Endothelial cell (in vitro differentiated cells): Measurements from ENCODE around the gene NLGN2. TPM values are rescaled to one million over a fixed set of nuclear protein-coding genes. Genes with fewer than 3 reads are reported as not detected.
A peak's percentile ranks its signal among the peaks of the same experiment; 100 is the strongest.
"Not testable (repeated sequence)": the region's sequence is repeated elsewhere in the genome, so short reads cannot be mapped to it uniquely, and the experiment has no call there.

Source experiments
- DNase-seq: peaks from one replicate; pipeline ENCODE4 v3.0.0; 2021; ENCODE audit warnings: low spot score
- H3K27ac Mint-ChIP-seq: one replicate; pipeline ENCODE4 v1.8.0; 2021; ENCODE audit warnings: mixed read lengths, inconsistent platforms; ENCODE audit not compliant: unreplicated experiment
- H3K27me3 Mint-ChIP-seq: one replicate; pipeline ENCODE4 v1.8.0; 2021; ENCODE audit warnings: mild to moderate bottlenecking, moderate library complexity, mixed read lengths, inconsistent platforms; ENCODE audit not compliant: unreplicated experiment
- H3K36me3 Mint-ChIP-seq: one replicate; pipeline ENCODE4 v1.8.0; 2021; ENCODE audit warnings: mild to moderate bottlenecking, low read depth, mixed read lengths, inconsistent platforms; ENCODE audit not compliant: unreplicated experiment
- H3K4me1 Mint-ChIP-seq: one replicate; pipeline ENCODE4 v1.8.0; 2021; ENCODE audit warnings: mild to moderate bottlenecking, mixed read lengths, inconsistent platforms; ENCODE audit not compliant: unreplicated experiment
- H3K4me3 Mint-ChIP-seq: one replicate; pipeline ENCODE4 v1.8.0; 2021; ENCODE audit warnings: mild to moderate bottlenecking, mixed read lengths, inconsistent platforms; ENCODE audit not compliant: unreplicated experiment
- H3K9me3 Mint-ChIP-seq: one replicate; pipeline ENCODE4 v1.8.0; 2021; ENCODE audit warnings: mixed read lengths, inconsistent platforms; ENCODE audit not compliant: unreplicated experiment
- total RNA-seq: library from RNA; stranded (reverse); fragmentation: NEBNext Ultra II Directional; extraction: Animal tissue kit (Norgen Biotek cat#: 25700); gene quantifications from one replicate; pipeline ENCODE4 v1.2.1, GENCODE V29; 2021; ENCODE audit not compliant: unreplicated experiment
- TF ChIP-seq, protein P1 (sequence below): fragments of 200-600 bp; sonication (generic); IDR thresholded peaks from one replicate; pipeline ENCODE4 v1.5.0; 2021; ENCODE audit warnings: antibody characterized with exemption; ENCODE audit not compliant: unreplicated experiment

Gene NLGN2
- total RNA-seq, 1 donor from 2014 or later, result 54.8 TPM

DNA sequence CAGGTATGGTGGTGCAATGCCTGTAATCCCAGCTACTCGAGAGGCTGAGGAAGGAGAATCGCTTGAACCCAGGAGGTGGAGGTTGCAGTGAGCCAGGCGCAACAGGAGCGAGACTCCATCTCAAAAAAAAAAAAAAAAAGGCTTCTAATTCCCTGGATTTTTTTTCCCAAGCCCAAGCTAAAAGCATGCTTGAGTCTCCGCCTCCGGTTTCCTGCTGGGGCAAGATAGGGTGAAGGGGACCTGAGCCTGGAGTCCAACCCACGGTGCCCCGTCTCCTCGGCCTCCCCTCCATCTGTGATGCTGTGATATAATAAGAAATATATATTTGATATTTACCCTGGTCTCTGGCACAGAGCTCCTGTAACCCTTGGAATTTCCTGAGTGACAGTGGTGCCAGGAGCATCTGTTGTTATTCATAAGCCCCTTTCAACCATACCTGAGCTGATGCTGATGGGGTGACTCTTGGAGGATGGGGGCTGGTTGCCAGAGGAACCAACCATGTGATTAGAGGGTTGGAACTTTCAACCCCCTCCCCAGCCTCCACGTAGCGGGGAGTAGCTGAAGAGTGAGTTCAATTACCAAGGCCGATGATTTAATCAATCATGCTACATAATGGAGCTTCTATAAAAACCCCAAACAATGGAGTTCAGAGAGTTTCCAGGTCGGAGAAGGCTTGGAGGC lies 39.6 kb upstream of the NLGN2 start:
- Mint-ChIP-seq H3K4me3 (no peak overlapping the region), H3K9me3 (no peaks in the 10 kb centered on the region), H3K27ac (peak overlapping the region; percentile 48), H3K27me3 (peaks cover 2% of the 10 kb centered on the region), H3K36me3 (no peaks in the 10 kb centered on the region), H3K4me1 (no peaks in the 10 kb centered on the region)
- DNase-seq, result no peak
- TF ChIP-seq, protein P1, sequence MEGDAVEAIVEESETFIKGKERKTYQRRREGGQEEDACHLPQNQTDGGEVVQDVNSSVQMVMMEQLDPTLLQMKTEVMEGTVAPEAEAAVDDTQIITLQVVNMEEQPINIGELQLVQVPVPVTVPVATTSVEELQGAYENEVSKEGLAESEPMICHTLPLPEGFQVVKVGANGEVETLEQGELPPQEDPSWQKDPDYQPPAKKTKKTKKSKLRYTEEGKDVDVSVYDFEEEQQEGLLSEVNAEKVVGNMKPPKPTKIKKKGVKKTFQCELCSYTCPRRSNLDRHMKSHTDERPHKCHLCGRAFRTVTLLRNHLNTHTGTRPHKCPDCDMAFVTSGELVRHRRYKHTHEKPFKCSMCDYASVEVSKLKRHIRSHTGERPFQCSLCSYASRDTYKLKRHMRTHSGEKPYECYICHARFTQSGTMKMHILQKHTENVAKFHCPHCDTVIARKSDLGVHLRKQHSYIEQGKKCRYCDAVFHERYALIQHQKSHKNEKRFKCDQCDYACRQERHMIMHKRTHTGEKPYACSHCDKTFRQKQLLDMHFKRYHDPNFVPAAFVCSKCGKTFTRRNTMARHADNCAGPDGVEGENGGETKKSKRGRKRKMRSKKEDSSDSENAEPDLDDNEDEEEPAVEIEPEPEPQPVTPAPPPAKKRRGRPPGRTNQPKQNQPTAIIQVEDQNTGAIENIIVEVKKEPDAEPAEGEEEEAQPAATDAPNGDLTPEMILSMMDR, result no peak

DNA sequence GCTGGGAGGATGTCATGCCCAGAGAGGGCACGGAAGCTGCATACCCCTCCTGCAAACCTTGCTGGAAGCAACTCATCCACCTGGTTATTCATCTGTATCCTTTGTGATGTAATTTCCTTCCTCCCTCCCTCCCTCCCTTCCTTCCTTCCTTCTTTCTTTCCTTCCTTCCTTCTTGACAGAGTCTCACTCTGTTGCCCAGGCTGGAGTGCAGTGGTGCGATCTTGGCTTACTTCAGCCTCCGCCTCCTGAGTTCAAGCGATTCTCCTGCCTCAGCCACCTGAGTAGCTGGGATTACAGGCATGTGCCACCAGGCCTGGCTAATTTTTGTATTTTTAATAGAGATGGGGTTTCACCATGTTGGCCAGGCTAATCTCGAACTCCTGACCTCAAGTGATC lies 39.0 kb upstream of the NLGN2 start:
- not testable (repeated sequence) for DNase-seq, H3K27me3 Mint-ChIP-seq, H3K9me3 Mint-ChIP-seq, H3K4me1 Mint-ChIP-seq, H3K4me3 Mint-ChIP-seq, H3K27ac Mint-ChIP-seq, H3K36me3 Mint-ChIP-seq

DNA sequence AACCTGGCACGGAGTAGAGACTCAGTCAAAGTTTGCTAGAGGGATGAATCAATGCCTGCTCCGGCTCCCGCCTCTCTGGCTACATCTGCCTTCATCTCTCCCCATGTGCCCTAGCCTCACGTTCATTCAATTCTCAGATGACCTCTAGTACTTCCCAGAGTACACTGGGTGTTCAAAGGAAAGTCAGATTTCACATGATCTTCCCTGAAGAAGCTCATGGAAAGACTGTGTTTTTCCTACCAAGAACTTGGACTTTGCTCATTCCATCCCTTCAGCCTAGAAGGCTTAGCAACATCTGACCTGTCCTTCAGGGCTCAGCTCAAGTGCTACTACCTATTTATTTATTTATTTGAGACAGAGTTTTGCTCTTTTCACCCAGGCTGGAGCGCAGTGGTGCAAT lies 37.8 kb upstream of the NLGN2 start:
- TF ChIP-seq, protein P1, result no peak
- Mint-ChIP-seq H3K4me3 (no peak overlapping the region), H3K36me3 (no peaks in the 10 kb centered on the region), H3K4me1 (no peaks in the 10 kb centered on the region), H3K27ac (no peak overlapping the region), H3K9me3 (no peaks in the 10 kb centered on the region), H3K27me3 (peaks cover 2% of the 10 kb centered on the region)
- no peak for DNase-seq

DNA sequence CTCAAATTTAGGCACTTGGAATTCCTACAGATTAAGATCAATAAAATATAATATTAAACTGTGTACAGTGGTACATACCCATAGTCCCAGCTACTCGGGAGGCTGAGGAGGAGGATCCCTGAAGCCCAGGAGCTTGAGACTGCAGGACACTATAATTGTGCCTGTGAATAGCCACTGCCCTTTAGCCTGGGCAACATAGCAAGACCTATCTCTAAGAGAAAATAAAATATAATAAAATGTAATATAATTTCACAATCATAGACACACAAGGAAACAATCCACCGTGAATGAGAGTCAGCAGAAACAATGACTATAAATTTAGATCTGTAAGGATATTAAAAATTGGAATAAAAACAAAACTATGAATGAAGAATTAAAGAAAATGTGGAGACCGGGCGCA lies 36.8 kb upstream of the NLGN2 start:
- H3K9me3 Mint-ChIP-seq, result no peaks in the 10 kb centered on the region
- no peak overlapping the region for H3K27ac Mint-ChIP-seq
- H3K4me1 Mint-ChIP-seq, result no peaks in the 10 kb centered on the region
- DNase-seq, result no peak
- H3K4me3 Mint-ChIP-seq, result no peak overlapping the region
- H3K27me3 Mint-ChIP-seq, result peaks cover 2% of the 10 kb centered on the region
- H3K36me3 Mint-ChIP-seq, result no peaks in the 10 kb centered on the region
- TF ChIP-seq, protein P1, result no peak

DNA sequence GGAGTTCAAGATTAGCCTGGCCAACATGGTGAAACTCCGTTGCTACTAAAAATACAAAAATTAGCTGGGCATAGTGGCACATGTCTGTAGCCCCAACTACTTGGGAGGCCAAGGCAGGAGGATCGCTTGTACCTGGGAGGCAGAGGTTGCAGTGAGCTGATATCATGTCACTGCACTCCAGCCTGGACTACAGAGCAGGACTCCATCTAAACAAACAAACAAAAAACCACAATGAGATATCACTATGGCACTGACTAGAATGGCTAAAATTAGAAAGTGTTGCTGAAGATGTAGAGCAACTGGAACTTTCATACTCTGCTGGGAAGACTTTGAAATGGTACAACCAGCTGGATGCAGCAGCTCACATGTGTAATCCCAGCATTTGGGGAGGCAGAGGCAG lies 33.3 kb upstream of the NLGN2 start:
- Mint-ChIP-seq H3K27ac (no peak overlapping the region), H3K27me3 (peaks cover 2% of the 10 kb centered on the region), H3K4me1 (no peaks in the 10 kb centered on the region), H3K9me3 (no peaks in the 10 kb centered on the region), H3K4me3 (no peak overlapping the region), H3K36me3 (peaks cover 1% of the 10 kb centered on the region)
- DNase-seq, result no peak
- TF ChIP-seq, protein P1, result no peak
